ENCODE data around the gene TIGAR. TPM values are rescaled to one million over a fixed set of nuclear protein-coding genes. Genes with fewer than 3 reads are reported as not detected.

TIGAR gene
- total RNA-seq, 1 donor from 2014 or later: 13.6 TPM

- H3K27me3 ChIP-seq (ENCODE audit: low read depth): peaks cover 28% of the 10 kb centered on the region
- intact Hi-C loops (cut with micrococcal nuclease): no loop called here
- no peaks in the 10 kb centered on the region for H3K9me3 ChIP-seq (replicated peaks)
- no peak for TF ChIP-seq CTCF (IDR thresholded peaks at IDR 0.05; ENCODE audit: borderline replicate concordance)
- no peak overlapping the region for H3K4me3 ChIP-seq
- DNase-seq: no peak
- H3K27ac ChIP-seq (replicated peaks): no peak overlapping the region
- H3K4me1 ChIP-seq: peaks cover 10% of the 10 kb centered on the region
- H3K36me3 ChIP-seq: no peaks in the 10 kb centered on the region
These were observed 71.3 kb downstream of the TIGAR start for GRCh38 chr12:4392223-4392742.

GRCh38 chr12:4393211-4393610 is 72.2 kb downstream of the TIGAR start:
- intact Hi-C loops (cut with micrococcal nuclease): no loop called here
- peaks cover 10% of the 10 kb centered on the region for H3K4me1 ChIP-seq
- H3K36me3 ChIP-seq: no peaks in the 10 kb centered on the region
- no peak overlapping the region for H3K4me3 ChIP-seq
- no peaks in the 10 kb centered on the region for H3K9me3 ChIP-seq (replicated peaks)
- TF ChIP-seq CTCF (IDR thresholded peaks at IDR 0.05; ENCODE audit: borderline replicate concordance): no peak
- DNase-seq: no peak
- no peak overlapping the region for H3K27ac ChIP-seq (replicated peaks)
- peaks cover 28% of the 10 kb centered on the region for H3K27me3 ChIP-seq (ENCODE audit: low read depth)

- TF ChIP-seq CTCF (IDR thresholded peaks at IDR 0.05; ENCODE audit: borderline replicate concordance): no peak
- peaks cover 10% of the 10 kb centered on the region for H3K4me1 ChIP-seq
These were observed 74.8 kb downstream of the TIGAR start for GRCh38 chr12:4395818-4396217.

GRCh38 chr12:4401117-4401516 is 80.1 kb downstream of the TIGAR start:
- no peaks in the 10 kb centered on the region for H3K4me1 ChIP-seq
- peaks cover 26% of the 10 kb centered on the region for H3K27me3 ChIP-seq (ENCODE audit: low read depth)
- DNase-seq: no peak
- no peaks in the 10 kb centered on the region for H3K9me3 ChIP-seq (replicated peaks)
- H3K4me3 ChIP-seq: no peak overlapping the region
- no peak for TF ChIP-seq CTCF (IDR thresholded peaks at IDR 0.05; ENCODE audit: borderline replicate concordance)
- intact Hi-C loops (cut with micrococcal nuclease): no loop called here
- H3K36me3 ChIP-seq: no peaks in the 10 kb centered on the region
- no peak overlapping the region for H3K27ac ChIP-seq (replicated peaks)

More at GRCh38 chr12:4395818-4396217, 74.8 kb downstream of the TIGAR start:
- intact Hi-C loops (cut with micrococcal nuclease): no loop called here
- no peak overlapping the region for H3K27ac ChIP-seq (replicated peaks)
- peaks cover 30% of the 10 kb centered on the region for H3K27me3 ChIP-seq (ENCODE audit: low read depth)
- no peaks in the 10 kb centered on the region for H3K9me3 ChIP-seq (replicated peaks)
- no peak for DNase-seq
- H3K36me3 ChIP-seq: no peaks in the 10 kb centered on the region
- H3K4me3 ChIP-seq: no peak overlapping the region

- Histone ChIP-seq H3K27me3 (ENCODE audit: low read depth) (peaks cover 26% of the 10 kb centered on the region), H3K36me3 (no peaks in the 10 kb centered on the region), H3K4me3 (no peak overlapping the region), H3K4me1 (no peaks in the 10 kb centered on the region), H3K9me3 (replicated peaks) (no peaks in the 10 kb centered on the region), H3K27ac (replicated peaks) (no peak overlapping the region)
- intact Hi-C loops (cut with micrococcal nuclease): no loop called here
- TF ChIP-seq CTCF (IDR thresholded peaks at IDR 0.05; ENCODE audit: borderline replicate concordance): no peak
- no peak for DNase-seq
These were observed 82.0 kb downstream of the TIGAR start for GRCh38 chr12:4402996-4403395.

Other genes starting within 250 kb of the TIGAR start
- gene CCND2, start 47.5 kb upstream of the TIGAR start, total RNA-seq: 283 TPM
- gene FGF23, start 58.5 kb downstream of the TIGAR start, total RNA-seq: not detected
- not detected for gene FGF6, start 124.6 kb downstream of the TIGAR start, total RNA-seq
- 1.2 TPM for gene RAD51AP1, start 217.7 kb downstream of the TIGAR start, total RNA-seq
- gene DYRK4, start 241.0 kb downstream of the TIGAR start, total RNA-seq: 28.6 TPM

Measured in left ventricle myocardium inferior (tissue), 1 donor.